Measurements from ENCODE around the gene C19orf53.

- TF ChIP-seq CTCF (IDR thresholded peaks at IDR 0.05) (no peak), POLR2A (IDR thresholded peaks at IDR 0.05) (no peak)
Observed at GRCh38 chr19:13770013-13770635, 4.1 kb upstream of the C19orf53 start.
